HG03521 (cell line): Measurements from ENCODE around the gene ACOT4.
"Not testable (repeated sequence)": the region's sequence is repeated elsewhere in the genome, so short reads cannot be mapped to it uniquely, and the experiment has no call there.

Source experiments
- ATAC-seq: cut with Tn5 transposase; IDR thresholded peaks from one replicate; pipeline ENCODE4 v1.9.1; 2021; ENCODE audit warnings: mild to moderate bottlenecking, moderate library complexity; ENCODE audit not compliant: unreplicated experiment

ACOT4 gene

GRCh38 chr14:73576391-73576790 is 15.3 kb upstream of the ACOT4 start:
- ATAC-seq = no peak

- ATAC-seq = not testable (repeated sequence)
These were observed 14.5 kb upstream of the ACOT4 start for GRCh38 chr14:73577214-73577613.

GRCh38 chr14:73582102-73582979 is 9.3 kb upstream of the ACOT4 start:
- not testable (repeated sequence) for ATAC-seq

- no peak for ATAC-seq
These were observed 3.0 kb upstream of the ACOT4 start for GRCh38 chr14:73588695-73589094.

- no peak for ATAC-seq
These were observed 2.6 kb upstream of the ACOT4 start for GRCh38 chr14:73589116-73589515.

GRCh38 chr14:73590673-73591004 is 1.0 kb upstream of the ACOT4 start:
- ATAC-seq = not testable (repeated sequence)

GRCh38 chr14:73594491-73594890 is 2.8 kb downstream of the ACOT4 start:
- ATAC-seq = no peak

- no peak for ATAC-seq
These were observed 7.8 kb downstream of the ACOT4 start for GRCh38 chr14:73599499-73599898.

- ATAC-seq = no peak
These were observed 11.3 kb downstream of the ACOT4 start for GRCh38 chr14:73602994-73603393.

GRCh38 chr14:73606271-73606670 is 14.6 kb downstream of the ACOT4 start:
- no peak for ATAC-seq

GRCh38 chr14:73607241-73607640 is 15.6 kb downstream of the ACOT4 start:
- ATAC-seq = no peak

- ATAC-seq = no peak
These were observed 19.0 kb downstream of the ACOT4 start for GRCh38 chr14:73610687-73611086.

- ATAC-seq = peak; percentile 66
These were observed 20.8 kb downstream of the ACOT4 start, which contains the start of gene ACOT6 for GRCh38 chr14:73612339-73613045. Gene ACOT6 (plus strand): TSS chr14:73612517. CDS start chr14:73612572, 55 bp downstream.

- ATAC-seq = peak; percentile 9
These were observed 21.3 kb downstream of the ACOT4 start for GRCh38 chr14:73613046-73613383.

- no peak for ATAC-seq
These were observed 21.8 kb downstream of the ACOT4 start for GRCh38 chr14:73613419-73613963.

GRCh38 chr14:73616831-73617230 is 25.2 kb downstream of the ACOT4 start:
- ATAC-seq = no peak

GRCh38 chr14:73619524-73619923 is 27.9 kb downstream of the ACOT4 start:
- no peak for ATAC-seq

- ATAC-seq = no peak
These were observed 28.6 kb downstream of the ACOT4 start for GRCh38 chr14:73620268-73620667.

- no peak for ATAC-seq
These were observed 31.9 kb downstream of the ACOT4 start for GRCh38 chr14:73623504-73624054.

GRCh38 chr14:73625706-73626105 is 34.0 kb downstream of the ACOT4 start:
- ATAC-seq = no peak

- ATAC-seq = no peak
These were observed 35.5 kb downstream of the ACOT4 start for GRCh38 chr14:73627151-73627558.
